ENCODE results near the gene SYT7. TPM values are rescaled to one million over a fixed set of nuclear protein-coding genes. Genes with fewer than 3 reads are reported as not detected.

Gene SYT7
- total RNA-seq, 1 experiment from 2014 or later, result 1.6 TPM

GRCh38 chr11:61509043-61510029 is 71.5 kb downstream of the SYT7 start:
- DNase-seq (ENCODE audit: low spot score), result peak; percentile 50
- in situ Hi-C loops (cut with HindIII; ENCODE audit: low sequenced_read_pairs), result no loop called here

- in situ Hi-C loops (cut with HindIII; ENCODE audit: low sequenced_read_pairs), result no loop called here
- no peak for DNase-seq (ENCODE audit: low spot score)
Observed at GRCh38 chr11:61507962-61508861, 72.7 kb downstream of the SYT7 start, which contains the start of gene LRRC10B. Gene LRRC10B (plus strand): TSS chr11:61508749. CDS start chr11:61508999, 250 bp downstream.

GRCh38 chr11:61507012-61507768 is 73.7 kb downstream of the SYT7 start:
- in situ Hi-C loops (cut with HindIII; ENCODE audit: low sequenced_read_pairs), result no loop called here
- DNase-seq (ENCODE audit: low spot score), result no peak

GRCh38 chr11:61505640-61506155 is 75.2 kb downstream of the SYT7 start:
- peak; percentile 27 for DNase-seq (ENCODE audit: low spot score)
- in situ Hi-C loops (cut with HindIII; ENCODE audit: low sequenced_read_pairs), result no loop called here

GRCh38 chr11:61505106-61505505 is 75.8 kb downstream of the SYT7 start:
- in situ Hi-C loops (cut with HindIII; ENCODE audit: low sequenced_read_pairs), result no loop called here
- DNase-seq (ENCODE audit: low spot score), result no peak

GRCh38 chr11:61503135-61503770 is 77.6 kb downstream of the SYT7 start:
- in situ Hi-C loops (cut with HindIII; ENCODE audit: low sequenced_read_pairs), result no loop called here
- no peak for DNase-seq (ENCODE audit: low spot score)

- in situ Hi-C loops (cut with HindIII; ENCODE audit: low sequenced_read_pairs), result no loop called here
- DNase-seq (ENCODE audit: low spot score), result no peak
Observed at GRCh38 chr11:61502522-61502921, 78.4 kb downstream of the SYT7 start.

- in situ Hi-C loops (cut with HindIII; ENCODE audit: low sequenced_read_pairs), result no loop called here
- no peak for DNase-seq (ENCODE audit: low spot score)
Observed at GRCh38 chr11:61499816-61500491, 80.9 kb downstream of the SYT7 start.

- in situ Hi-C loops (cut with HindIII; ENCODE audit: low sequenced_read_pairs), result no loop called here
- no peak for DNase-seq (ENCODE audit: low spot score)
Observed at GRCh38 chr11:61498767-61499341, 82.0 kb downstream of the SYT7 start.

GRCh38 chr11:61497876-61498275 is 83.0 kb downstream of the SYT7 start:
- in situ Hi-C loops (cut with HindIII; ENCODE audit: low sequenced_read_pairs), result no loop called here
- DNase-seq (ENCODE audit: low spot score), result no peak

- no peak for DNase-seq (ENCODE audit: low spot score)
- in situ Hi-C loops (cut with HindIII; ENCODE audit: low sequenced_read_pairs), result no loop called here
Observed at GRCh38 chr11:61497473-61497872, 83.4 kb downstream of the SYT7 start.

GRCh38 chr11:61496602-61497400 is 84.1 kb downstream of the SYT7 start:
- in situ Hi-C loops (cut with HindIII; ENCODE audit: low sequenced_read_pairs), result no loop called here

GRCh38 chr11:61495801-61496601 is 84.9 kb downstream of the SYT7 start:
- peak; percentile 71 for DNase-seq (ENCODE audit: low spot score)
- in situ Hi-C loops (cut with HindIII; ENCODE audit: low sequenced_read_pairs), result no loop called here

More at GRCh38 chr11:61496602-61497400, 84.1 kb downstream of the SYT7 start:
- DNase-seq (ENCODE audit: low spot score), result no peak

GRCh38 chr11:61494381-61494961 is 86.4 kb downstream of the SYT7 start:
- in situ Hi-C loops (cut with HindIII; ENCODE audit: low sequenced_read_pairs), result no loop called here
- no peak for DNase-seq (ENCODE audit: low spot score)

GRCh38 chr11:61491736-61492395 is 89.0 kb downstream of the SYT7 start:
- in situ Hi-C loops (cut with HindIII; ENCODE audit: low sequenced_read_pairs), result no loop called here

More at GRCh38 chr11:61491736-61492395, 89.0 kb downstream of the SYT7 start:
- DNase-seq (ENCODE audit: low spot score), result no peak

All from G401 (cell line).